HFF-Myc (cell line): ENCODE data around the gene DEUP1.

Experiments used
- DNase-seq: peaks from one replicate; pipeline ENCODE4 v3.0.0-alpha.2; 2011; ENCODE audit warnings: low read depth; ENCODE audit errors: extremely low read depth
- H3K4me3 ChIP-seq: replicated peaks from 2 replicates; pipeline ENCODE4 v1.5.1; 2011; ENCODE audit warnings: low read depth, mild to moderate bottlenecking, control low read depth, low read length
- TF ChIP-seq, protein P1 (sequence below): IDR thresholded peaks from 2 replicates; pipeline ENCODE4 v1.5.1; 2012; ENCODE audit warnings: mild to moderate bottlenecking, low read depth, low read length, control low read depth; ENCODE audit errors: missing control alignments

The DEUP1 gene

DNA sequence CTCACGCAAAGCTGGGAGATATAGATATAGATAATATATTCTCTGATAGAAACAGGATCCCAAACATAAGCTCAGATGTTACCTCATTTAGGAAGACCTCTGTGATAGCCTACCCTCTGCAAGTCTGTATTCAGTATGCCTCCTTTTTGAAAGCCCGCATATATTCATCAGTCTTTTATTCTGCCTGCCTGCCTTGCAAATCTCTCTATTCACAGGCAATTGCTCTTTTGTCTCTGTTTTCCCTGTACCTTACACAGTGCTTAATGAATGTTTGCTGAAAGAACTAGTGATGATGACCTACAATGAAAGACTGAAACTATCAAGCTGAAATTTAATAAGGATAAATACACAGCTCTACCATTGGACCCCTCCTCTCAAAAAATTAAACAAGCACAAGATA is 18.4 kb downstream of the DEUP1 start:
- TF ChIP-seq, protein P1, sequence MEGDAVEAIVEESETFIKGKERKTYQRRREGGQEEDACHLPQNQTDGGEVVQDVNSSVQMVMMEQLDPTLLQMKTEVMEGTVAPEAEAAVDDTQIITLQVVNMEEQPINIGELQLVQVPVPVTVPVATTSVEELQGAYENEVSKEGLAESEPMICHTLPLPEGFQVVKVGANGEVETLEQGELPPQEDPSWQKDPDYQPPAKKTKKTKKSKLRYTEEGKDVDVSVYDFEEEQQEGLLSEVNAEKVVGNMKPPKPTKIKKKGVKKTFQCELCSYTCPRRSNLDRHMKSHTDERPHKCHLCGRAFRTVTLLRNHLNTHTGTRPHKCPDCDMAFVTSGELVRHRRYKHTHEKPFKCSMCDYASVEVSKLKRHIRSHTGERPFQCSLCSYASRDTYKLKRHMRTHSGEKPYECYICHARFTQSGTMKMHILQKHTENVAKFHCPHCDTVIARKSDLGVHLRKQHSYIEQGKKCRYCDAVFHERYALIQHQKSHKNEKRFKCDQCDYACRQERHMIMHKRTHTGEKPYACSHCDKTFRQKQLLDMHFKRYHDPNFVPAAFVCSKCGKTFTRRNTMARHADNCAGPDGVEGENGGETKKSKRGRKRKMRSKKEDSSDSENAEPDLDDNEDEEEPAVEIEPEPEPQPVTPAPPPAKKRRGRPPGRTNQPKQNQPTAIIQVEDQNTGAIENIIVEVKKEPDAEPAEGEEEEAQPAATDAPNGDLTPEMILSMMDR = no peak
- H3K4me3 ChIP-seq = no peak overlapping the region
- no peak for DNase-seq

DNA sequence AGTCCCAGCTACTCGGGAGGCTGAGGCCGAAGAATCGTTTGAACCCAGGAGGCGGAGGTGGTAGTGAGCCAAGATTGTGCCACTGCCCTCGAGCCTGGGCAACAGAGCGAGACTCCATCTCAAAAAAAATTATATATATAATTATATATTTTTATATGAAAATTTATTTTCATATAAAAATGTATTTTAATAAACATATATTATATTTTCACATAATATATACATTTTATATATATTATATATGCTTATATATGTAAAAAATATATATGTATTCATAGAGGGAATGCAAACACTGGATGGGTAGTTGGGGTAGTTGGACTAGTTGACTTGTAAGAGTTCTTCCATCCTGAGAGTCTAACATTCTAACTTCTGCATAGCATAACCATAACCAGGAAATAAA is 20.3 kb downstream of the DEUP1 start:
- TF ChIP-seq, protein P1 = no peak
- no peak overlapping the region for H3K4me3 ChIP-seq
- DNase-seq = no peak

DNA sequence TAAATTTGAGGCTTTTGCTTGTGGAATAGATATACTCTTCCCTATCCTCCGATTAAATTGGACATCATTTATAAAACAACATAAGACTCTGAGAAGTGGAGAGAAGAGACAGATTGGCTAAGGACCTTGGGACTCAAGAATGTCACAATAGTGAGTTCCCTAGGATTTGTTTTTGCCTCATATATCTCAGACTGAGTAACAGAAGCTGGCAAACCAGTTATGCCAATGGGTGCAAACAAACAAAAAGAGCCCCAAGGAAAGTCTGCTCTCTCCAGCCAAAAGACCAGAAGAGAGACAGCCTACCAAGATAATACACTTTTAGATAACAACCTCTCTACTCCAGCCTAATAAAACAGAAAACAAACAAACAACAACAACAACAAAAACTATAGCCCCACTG is 28.9 kb downstream of the DEUP1 start:
- H3K4me3 ChIP-seq = no peak overlapping the region
- no peak for DNase-seq
- TF ChIP-seq, protein P1 = no peak

DNA sequence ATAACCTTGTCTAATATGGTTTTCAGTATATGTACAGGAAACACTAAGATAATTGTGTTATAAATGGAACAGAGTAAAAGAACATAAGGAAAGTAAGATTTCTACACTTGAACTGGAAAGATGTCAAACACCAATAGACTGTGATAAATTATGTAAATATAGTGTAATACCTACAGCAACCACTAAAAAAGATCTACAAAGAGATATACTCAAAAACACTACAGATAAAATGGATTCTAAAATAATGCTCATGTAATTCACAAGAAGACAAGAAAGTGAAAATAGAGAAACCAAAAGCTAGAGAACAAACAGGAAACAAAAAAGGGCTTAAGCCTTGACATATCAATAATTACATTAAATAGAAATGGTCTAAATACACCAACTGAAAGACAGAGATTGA is 30.9 kb downstream of the DEUP1 start:
- no peak for DNase-seq
- no peak overlapping the region for H3K4me3 ChIP-seq
- TF ChIP-seq, protein P1 = no peak

DNA sequence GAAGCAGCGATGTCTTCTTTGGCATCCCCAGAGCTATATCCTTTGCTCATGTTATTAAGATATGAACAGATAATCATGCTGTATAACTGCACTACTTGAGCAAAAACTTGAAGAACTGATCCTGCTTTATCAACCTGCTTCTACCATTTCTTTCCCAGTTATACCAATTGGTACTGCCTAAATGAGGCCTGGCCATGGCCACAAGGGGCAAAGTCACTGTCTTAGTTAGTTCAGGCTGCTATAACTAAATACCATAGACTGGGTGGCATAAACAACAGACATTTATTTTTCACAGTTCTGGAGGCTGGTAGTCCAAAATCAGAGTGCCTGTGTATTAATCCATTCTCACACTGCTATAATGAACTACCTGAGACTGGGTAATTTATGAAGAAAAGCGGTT is 37.5 kb downstream of the DEUP1 start:
- no peak overlapping the region for H3K4me3 ChIP-seq
- TF ChIP-seq, protein P1 = no peak
- no peak for DNase-seq

DNA sequence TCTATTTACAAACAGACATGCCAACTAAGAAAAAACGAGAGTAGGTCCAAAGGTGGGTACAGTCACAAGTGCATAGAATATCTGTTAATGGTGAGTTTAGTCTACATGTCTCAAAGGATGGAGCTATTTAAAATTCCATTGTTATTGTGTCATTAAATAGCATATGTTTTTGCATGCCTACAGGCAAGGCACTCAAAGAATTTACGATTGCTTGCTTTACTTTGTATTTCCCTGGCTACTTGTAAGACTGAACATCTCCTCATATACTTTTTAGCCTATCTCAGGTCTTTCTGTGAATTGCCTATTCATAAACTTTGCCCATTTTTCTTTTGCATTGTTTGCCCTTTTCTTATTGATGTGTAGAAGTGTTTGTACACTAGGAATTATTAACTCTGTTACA is 39.7 kb downstream of the DEUP1 start:
- TF ChIP-seq, protein P1 = no peak
- DNase-seq = no peak
- no peak overlapping the region for H3K4me3 ChIP-seq

DNA sequence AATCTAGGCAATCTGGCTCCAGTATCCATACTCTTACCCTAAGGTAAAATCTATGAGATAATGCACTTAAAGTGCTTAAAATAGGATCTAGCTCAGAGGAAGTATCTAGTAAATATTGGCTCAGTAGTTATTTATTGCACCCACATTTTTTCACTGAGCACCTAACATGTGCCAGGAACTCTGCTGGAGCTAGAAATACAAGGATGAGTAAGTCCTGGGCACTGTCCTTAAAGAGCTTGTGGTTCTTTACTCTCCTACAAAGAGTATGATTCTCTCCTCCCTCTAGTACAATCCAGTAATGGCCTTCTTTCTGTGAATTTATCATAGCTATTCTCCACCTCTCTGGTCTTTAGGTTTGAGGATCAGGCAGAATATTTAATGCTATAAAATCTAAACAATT is 59.2 kb downstream of the DEUP1 start:
- no peak for DNase-seq
- TF ChIP-seq, protein P1 = no peak
- H3K4me3 ChIP-seq = no peak overlapping the region
